CD14-positive monocyte (primary cell): ENCODE measurements around the gene LHX8. TPM values are rescaled to one million over a fixed set of nuclear protein-coding genes. Genes with fewer than 3 reads are reported as not detected.

Source experiments
- DNase-seq, 3 donors: peaks; one replicate each; pipeline ENCODE4 v3.0.0-alpha.2; 2011 to 2022
- H2AFZ ChIP-seq: 2 replicates; pipeline ENCODE4 v1.6.0; 2012; ENCODE audit warnings: mild to moderate bottlenecking, low read depth, low read length, inconsistent platforms; ENCODE audit not compliant: insufficient read depth, poor library complexity, severe bottlenecking
- H3K27ac ChIP-seq, 2 donors: 1 replicate in 1 of 2; 2 replicates in 1 of 2; pipeline ENCODE4 v1.5.1; 2012 to 2013; ENCODE audit warnings: low read length in 2 of 2, control low read depth in 1 of 2, inconsistent platforms in 1 of 2, low read depth in 1 of 2, mild to moderate bottlenecking in 1 of 2
- H3K27me3 ChIP-seq, 2 donors: one replicate each; pipeline versions ENCODE4 v1.6.0 to v1.6.1; 2011 to 2013; ENCODE audit warnings: low read length in 2 of 2; ENCODE audit not compliant: control insufficient read depth in 2 of 2, insufficient read depth in 2 of 2
- H3K36me3 ChIP-seq, 2 donors: replicated peaks in 1 of 2; 1 replicate in 1 of 2; 2 replicates in 1 of 2; pipeline versions ENCODE4 v1.5.1 to v1.6.1; 2012 to 2013; ENCODE audit warnings: low read length in 2 of 2, control low read depth in 1 of 2, inconsistent platforms in 1 of 2, mild to moderate bottlenecking in 1 of 2; ENCODE audit not compliant: insufficient read depth in 2 of 2, control insufficient read depth in 1 of 2
- H3K4me1 ChIP-seq, 2 donors: 1 replicate in 1 of 2; 2 replicates in 1 of 2; pipeline versions ENCODE4 v1.5.1 to v1.6.1; 2012 to 2013; ENCODE audit warnings: low read length in 2 of 2, control low read depth in 1 of 2, inconsistent platforms in 1 of 2, mild to moderate bottlenecking in 1 of 2, moderate library complexity in 1 of 2; ENCODE audit not compliant: insufficient read depth in 2 of 2, control insufficient read depth in 1 of 2
- H3K4me2 ChIP-seq: replicated peaks from 2 replicates; pipeline ENCODE3; 2012; ENCODE audit warnings: low read length, moderate library complexity, mild to moderate bottlenecking; ENCODE audit not compliant: poor library complexity, severe bottlenecking; ENCODE audit errors: extremely low read depth
- H3K4me3 ChIP-seq, 3 experiments: fragments of 200-600 bp in 1 of 3; sonication (generic) in 1 of 3; replicated peaks in 1 of 3; 1 replicate in 2 of 3; 2 replicates in 1 of 3; pipeline ENCODE4 v1.5.1; 2011 to 2013; ENCODE audit warnings: low read length in 3 of 3, mild to moderate bottlenecking in 3 of 3, control low read depth in 2 of 3, low read depth in 2 of 3, inconsistent platforms in 1 of 3, moderate library complexity in 1 of 3
- H3K79me2 ChIP-seq: 2 replicates; pipeline ENCODE4 v1.6.0; 2012; ENCODE audit warnings: mild to moderate bottlenecking, control low read depth, inconsistent platforms, low read length, moderate library complexity; ENCODE audit not compliant: insufficient read depth
- H3K9ac ChIP-seq: 2 replicates; pipeline ENCODE4 v1.6.0; 2017; ENCODE audit warnings: low read length, mild to moderate bottlenecking; ENCODE audit not compliant: insufficient read depth, poor library complexity, severe bottlenecking
- H3K9me3 ChIP-seq, 2 donors: replicated peaks in 1 of 2; 1 replicate in 1 of 2; 2 replicates in 1 of 2; pipeline versions ENCODE4 v1.5.1 to v1.6.1; 2012 to 2013; ENCODE audit warnings: low read length in 2 of 2, control low read depth in 1 of 2; ENCODE audit not compliant: control insufficient read depth in 1 of 2, insufficient read depth in 1 of 2
- H4K20me1 ChIP-seq: 2 replicates; pipeline ENCODE4 v1.6.0; 2012; ENCODE audit warnings: mild to moderate bottlenecking, low read length, control low read depth, moderate library complexity; ENCODE audit not compliant: insufficient read depth
- H3K27ac Mint-ChIP-seq, 7 donors: one replicate each; pipeline ENCODE4 v1.8.0; 2020; ENCODE audit warnings: mild to moderate bottlenecking in 7 of 7, mixed read lengths in 7 of 7, moderate library complexity in 6 of 7, inconsistent platforms in 2 of 7
- H3K27me3 Mint-ChIP-seq, 3 donors: one replicate each; pipeline ENCODE4 v1.8.0; 2021 to 2022; ENCODE audit warnings: low read depth in 3 of 3, mild to moderate bottlenecking in 3 of 3, mixed read lengths in 3 of 3, moderate library complexity in 3 of 3, inconsistent platforms in 1 of 3
- H3K36me3 Mint-ChIP-seq, 2 donors: one replicate each; pipeline ENCODE4 v1.8.0; 2020; ENCODE audit warnings: mixed read lengths in 2 of 2, inconsistent platforms in 1 of 2, mild to moderate bottlenecking in 1 of 2
- H3K4me1 Mint-ChIP-seq: one replicate; pipeline ENCODE4 v1.8.0; 2020; ENCODE audit warnings: mild to moderate bottlenecking, mixed read lengths
- H3K4me3 Mint-ChIP-seq, 2 donors: one replicate each; pipeline ENCODE4 v1.8.0; 2020; ENCODE audit warnings: mild to moderate bottlenecking in 2 of 2, mixed read lengths in 2 of 2, moderate library complexity in 1 of 2
- H3K9me3 Mint-ChIP-seq, 7 donors: one replicate each; pipeline ENCODE4 v1.8.0; 2020 to 2022; ENCODE audit warnings: mixed read lengths in 7 of 7, mild to moderate bottlenecking in 6 of 7, moderate library complexity in 6 of 7, inconsistent platforms in 2 of 7
- WGBS: methylation state at CpG from one replicate; pipeline ENCODE4 v1.1.5; 2013; ENCODE audit warnings: missing lambda C conversion rate; ENCODE audit not compliant: insufficient coverage; 5-methylcytosine and 5-hydroxymethylcytosine counted together
- intact Hi-C, 2 donors: fragments of 100-400 bp; cut with micrococcal nuclease; formaldehyde crosslinking; loops; one replicate each; pipeline versions ENCODE4 v1.15.0 to v1.15.1; 2023
- polyA plus RNA-seq, 3 donors: library from polyadenylated mRNA; depleted of rRNA in 1 of 3; unstranded in 2 of 3; stranded (reverse) in 1 of 3; fragments of 300-500 nt in 2 of 3; fragments of >200 nt in 1 of 3; fragmentation: Illumina TruSeq in 2 of 3; gene quantifications; 1 replicate in 2 of 3; 2 replicates in 1 of 3; pipeline ENCODE4 v1.2.3, GENCODE V29; 2012 to 2021
- TF ChIP-seq, protein P1 (sequence below): fragments of 200-600 bp; IDR thresholded peaks from one replicate; pipeline ENCODE4 v1.8.0; 2022; ENCODE audit warnings: antibody characterized with exemption, mild to moderate bottlenecking

LHX8 gene
- polyA plus RNA-seq, 3 donors, result not detected

- TF ChIP-seq, protein P1, sequence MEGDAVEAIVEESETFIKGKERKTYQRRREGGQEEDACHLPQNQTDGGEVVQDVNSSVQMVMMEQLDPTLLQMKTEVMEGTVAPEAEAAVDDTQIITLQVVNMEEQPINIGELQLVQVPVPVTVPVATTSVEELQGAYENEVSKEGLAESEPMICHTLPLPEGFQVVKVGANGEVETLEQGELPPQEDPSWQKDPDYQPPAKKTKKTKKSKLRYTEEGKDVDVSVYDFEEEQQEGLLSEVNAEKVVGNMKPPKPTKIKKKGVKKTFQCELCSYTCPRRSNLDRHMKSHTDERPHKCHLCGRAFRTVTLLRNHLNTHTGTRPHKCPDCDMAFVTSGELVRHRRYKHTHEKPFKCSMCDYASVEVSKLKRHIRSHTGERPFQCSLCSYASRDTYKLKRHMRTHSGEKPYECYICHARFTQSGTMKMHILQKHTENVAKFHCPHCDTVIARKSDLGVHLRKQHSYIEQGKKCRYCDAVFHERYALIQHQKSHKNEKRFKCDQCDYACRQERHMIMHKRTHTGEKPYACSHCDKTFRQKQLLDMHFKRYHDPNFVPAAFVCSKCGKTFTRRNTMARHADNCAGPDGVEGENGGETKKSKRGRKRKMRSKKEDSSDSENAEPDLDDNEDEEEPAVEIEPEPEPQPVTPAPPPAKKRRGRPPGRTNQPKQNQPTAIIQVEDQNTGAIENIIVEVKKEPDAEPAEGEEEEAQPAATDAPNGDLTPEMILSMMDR, result no peak
- H3K36me3 Mint-ChIP-seq, result no peaks in the 10 kb centered on the region
- Histone ChIP-seq H4K20me1 (no peaks in the 10 kb centered on the region), H3K9me3 (no peaks in the 10 kb centered on the region), H3K79me2 (no peaks in the 10 kb centered on the region), H3K36me3 (no peaks in the 10 kb centered on the region), H3K27me3 (no peaks in the 10 kb centered on the region), H3K4me1 (no peaks in the 10 kb centered on the region), H3K9ac (no peak overlapping the region), H3K4me2 (no peak overlapping the region), H3K27ac (no peak overlapping the region), H3K4me3 (no peak overlapping the region), H2AFZ (no peak overlapping the region)
- DNase-seq, result no peak
- H3K4me3 Mint-ChIP-seq, result no peak overlapping the region
- H3K4me1 Mint-ChIP-seq, result no peaks in the 10 kb centered on the region
- intact Hi-C loops, result no loop called here
- peaks cover 0 to 6% (median 0%) of the 10 kb centered on the region in 7 donors for H3K9me3 Mint-ChIP-seq
- WGBS, result no CpG with 5 or more reads among the region's 1 CpG
- H3K27ac Mint-ChIP-seq, result no peak overlapping the region
- peaks cover 0 to 4% (median 2%) of the 10 kb centered on the region in 3 donors for H3K27me3 Mint-ChIP-seq
Observed at GRCh38 chr1:75171876-75172275, 37.7 kb downstream of the LHX8 start.

DNA sequence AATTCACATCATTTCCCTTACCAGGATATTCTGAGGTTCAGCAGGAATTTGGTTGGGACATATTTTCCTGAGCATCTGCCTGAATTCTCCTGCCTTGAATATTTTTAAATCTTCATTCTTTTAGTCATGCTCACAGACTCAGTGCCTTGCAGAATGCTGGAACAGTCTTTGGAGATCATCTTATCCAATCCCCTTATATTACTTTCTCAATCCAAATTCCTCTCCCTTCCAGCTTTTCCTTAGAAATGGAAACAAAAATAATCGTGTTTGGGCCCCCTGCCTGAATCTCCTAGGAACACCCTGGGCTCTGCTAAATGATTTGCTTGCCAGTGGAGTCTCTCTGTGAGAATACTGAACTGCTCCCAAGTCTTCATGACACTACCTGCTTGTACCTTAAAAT is 38.4 kb downstream of the LHX8 start:
- no peaks in the 10 kb centered on the region for H3K79me2 ChIP-seq
- H3K9ac ChIP-seq, result no peak overlapping the region
- peaks cover 0 to 5% (median 0%) of the 10 kb centered on the region in 7 donors for H3K9me3 Mint-ChIP-seq
- no peaks in the 10 kb centered on the region for H3K27me3 ChIP-seq
- H3K27me3 Mint-ChIP-seq, result peaks cover 0 to 2% (median 0%) of the 10 kb centered on the region in 3 donors
- TF ChIP-seq, protein P1, result no peak
- DNase-seq, result no peak
- no peaks in the 10 kb centered on the region for H3K36me3 Mint-ChIP-seq
- H3K4me2 ChIP-seq, result no peak overlapping the region
- no peak overlapping the region for H3K4me3 ChIP-seq
- no peaks in the 10 kb centered on the region for H3K9me3 ChIP-seq
- H3K4me3 Mint-ChIP-seq, result no peak overlapping the region
- no peaks in the 10 kb centered on the region for H4K20me1 ChIP-seq
- H3K4me1 ChIP-seq, result no peaks in the 10 kb centered on the region
- H3K27ac ChIP-seq, result no peak overlapping the region
- intact Hi-C loops, result no loop called here
- no peak overlapping the region for H2AFZ ChIP-seq
- H3K36me3 ChIP-seq, result no peaks in the 10 kb centered on the region
- 38% methylated on average over 1 of the region's 1 CpG for WGBS
- H3K27ac Mint-ChIP-seq, result no peak overlapping the region
- H3K4me1 Mint-ChIP-seq, result no peaks in the 10 kb centered on the region
